ENCODE results near the gene PNMA1. TPM values are rescaled to one million over a fixed set of nuclear protein-coding genes. Genes with fewer than 3 reads are reported as not detected.

PNMA1 gene
- total RNA-seq: 38.7 and 45.0 TPM in 2 replicates

GRCh38 chr14:73713803-73714655, at the start of gene PNMA1:
Gene PNMA1 (minus strand): TSS chr14:73714384. CDS start chr14:73713639, 745 bp downstream.

Other genes with a start within 250 kb of the PNMA1 start
- 11.3 and 15.8 TPM in 2 replicates for gene RIOX1, start 223.5 kb downstream of the PNMA1 start, total RNA-seq
- gene ACOT1, start 177.2 kb downstream of the PNMA1 start, total RNA-seq: 3.5 and 6.0 TPM in 2 replicates
- gene HEATR4, start 155.4 kb downstream of the PNMA1 start, total RNA-seq: under 0.01 and 0.30 TPM in 2 replicates
- gene ACOT2, start 145.2 kb downstream of the PNMA1 start, total RNA-seq: 27.2 and 29.3 TPM in 2 replicates
- 0.76 and 0.98 TPM in 2 replicates for gene ACOT4, start 122.5 kb downstream of the PNMA1 start, total RNA-seq
- not detected in 2 replicates for gene ACOT6, start 101.9 kb downstream of the PNMA1 start, total RNA-seq
- 8.4 and 11.0 TPM in 2 replicates for gene DNAL1, start 69.4 kb downstream of the PNMA1 start, total RNA-seq
- 5.1 and 6.1 TPM in 2 replicates for gene PTGR2, start 137.4 kb upstream of the PNMA1 start, total RNA-seq
- 55.5 and 57.1 TPM in 2 replicates for gene ZNF410, start 172.5 kb upstream of the PNMA1 start, total RNA-seq
- gene FAM161B, start 235.7 kb upstream of the PNMA1 start, total RNA-seq: 4.6 and 4.7 TPM in 2 replicates
- gene COQ6, start 235.9 kb upstream of the PNMA1 start, total RNA-seq: 14.7 and 16.7 TPM in 2 replicates

Data from smooth muscle cell of the pulmonary artery (primary cell).